ENCODE measurements around the gene NUDT9. TPM values are rescaled to one million over a fixed set of nuclear protein-coding genes. Genes with fewer than 3 reads are reported as not detected.

The NUDT9 gene
- total RNA-seq, 1 experiment from 2014 or later, result 11.3 TPM

GRCh38 chr4:87428979-87429378 is 6.6 kb downstream of the NUDT9 start:
- peaks cover 10% of the 10 kb centered on the region for H3K4me1 ChIP-seq (ENCODE audit: insufficient read depth, low read length, poor library complexity, severe bottlenecking)
- H3K27ac ChIP-seq (ENCODE audit: low read depth, low read length, poor library complexity, severe bottlenecking), result no peak overlapping the region
- peaks cover 2% of the 10 kb centered on the region for H3K27me3 ChIP-seq (replicated peaks; ENCODE audit: insufficient read depth, low read depth, low read length, poor library complexity)
- BruUV-seq (replicated peaks), result no TSS peak
- TF ChIP-seq EZH2 (IDR thresholded peaks at IDR 0.05; ENCODE audit: borderline replicate concordance, low read depth, low read length, poor library complexity, severe bottlenecking), result no peak
- TF ChIP-seq, protein P1, sequence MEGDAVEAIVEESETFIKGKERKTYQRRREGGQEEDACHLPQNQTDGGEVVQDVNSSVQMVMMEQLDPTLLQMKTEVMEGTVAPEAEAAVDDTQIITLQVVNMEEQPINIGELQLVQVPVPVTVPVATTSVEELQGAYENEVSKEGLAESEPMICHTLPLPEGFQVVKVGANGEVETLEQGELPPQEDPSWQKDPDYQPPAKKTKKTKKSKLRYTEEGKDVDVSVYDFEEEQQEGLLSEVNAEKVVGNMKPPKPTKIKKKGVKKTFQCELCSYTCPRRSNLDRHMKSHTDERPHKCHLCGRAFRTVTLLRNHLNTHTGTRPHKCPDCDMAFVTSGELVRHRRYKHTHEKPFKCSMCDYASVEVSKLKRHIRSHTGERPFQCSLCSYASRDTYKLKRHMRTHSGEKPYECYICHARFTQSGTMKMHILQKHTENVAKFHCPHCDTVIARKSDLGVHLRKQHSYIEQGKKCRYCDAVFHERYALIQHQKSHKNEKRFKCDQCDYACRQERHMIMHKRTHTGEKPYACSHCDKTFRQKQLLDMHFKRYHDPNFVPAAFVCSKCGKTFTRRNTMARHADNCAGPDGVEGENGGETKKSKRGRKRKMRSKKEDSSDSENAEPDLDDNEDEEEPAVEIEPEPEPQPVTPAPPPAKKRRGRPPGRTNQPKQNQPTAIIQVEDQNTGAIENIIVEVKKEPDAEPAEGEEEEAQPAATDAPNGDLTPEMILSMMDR (conservative IDR thresholded peaks at IDR 0.05; ENCODE audit: low read depth, low read length), result no peak
- ChIA-PET CTCF (no interaction called here), POLR2A (ENCODE audit: low non-redundant PET) (no interaction called here)
- H3K36me3 ChIP-seq (ENCODE audit: insufficient read depth, low read length, poor library complexity, severe bottlenecking), result no peaks in the 10 kb centered on the region
- intact Hi-C loops (cut with micrococcal nuclease; ENCODE audit: unreplicated experiment), result no loop called here
- no peak overlapping the region for H3K4me3 ChIP-seq (ENCODE audit: low read depth, low read length, poor library complexity, severe bottlenecking)
- no peak for DNase-seq (ENCODE audit: low spot score)
- H3K9me3 ChIP-seq (ENCODE audit: low read depth, low read length, poor library complexity, severe bottlenecking), result no peaks in the 10 kb centered on the region

DNA sequence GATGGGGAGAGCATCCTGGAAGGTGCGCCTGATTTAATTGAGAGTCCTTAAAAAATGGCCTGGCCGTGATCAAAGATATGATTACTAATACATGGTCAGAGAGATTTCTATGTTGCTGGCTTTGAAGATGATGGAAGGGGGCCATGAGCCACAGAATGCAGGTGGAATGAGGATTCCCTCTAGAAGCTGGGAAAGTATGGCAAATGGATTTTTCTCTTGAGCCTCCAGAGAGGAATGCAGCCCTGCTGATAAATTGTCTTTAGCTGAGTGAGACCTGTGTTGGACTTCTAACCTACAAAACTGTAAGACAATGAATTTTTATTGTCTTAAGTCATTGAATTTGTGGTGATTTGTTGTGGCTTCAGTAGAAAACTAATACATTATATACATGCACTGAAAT is 7.7 kb downstream of the NUDT9 start:
- H3K27ac ChIP-seq (ENCODE audit: low read depth, low read length, poor library complexity, severe bottlenecking), result no peak overlapping the region
- H3K4me1 ChIP-seq (ENCODE audit: insufficient read depth, low read length, poor library complexity, severe bottlenecking), result peaks cover 10% of the 10 kb centered on the region
- intact Hi-C loops (cut with micrococcal nuclease; ENCODE audit: unreplicated experiment), result no loop called here
- peaks cover 2% of the 10 kb centered on the region for H3K27me3 ChIP-seq (replicated peaks; ENCODE audit: insufficient read depth, low read depth, low read length, poor library complexity)
- BruUV-seq (replicated peaks), result no TSS peak
- TF ChIP-seq EZH2 (IDR thresholded peaks at IDR 0.05; ENCODE audit: borderline replicate concordance, low read depth, low read length, poor library complexity, severe bottlenecking), result no peak
- TF ChIP-seq, protein P1 (conservative IDR thresholded peaks at IDR 0.05; ENCODE audit: low read depth, low read length), result no peak
- CTCF ChIA-PET, result no interaction called here
- H3K9me3 ChIP-seq (ENCODE audit: low read depth, low read length, poor library complexity, severe bottlenecking), result no peaks in the 10 kb centered on the region
- DNase-seq (ENCODE audit: low spot score), result no peak
- POLR2A ChIA-PET (ENCODE audit: low non-redundant PET), result no interaction called here
- H3K4me3 ChIP-seq (ENCODE audit: low read depth, low read length, poor library complexity, severe bottlenecking), result no peak overlapping the region
- H3K36me3 ChIP-seq (ENCODE audit: insufficient read depth, low read length, poor library complexity, severe bottlenecking), result no peaks in the 10 kb centered on the region

- POLR2A ChIA-PET (ENCODE audit: low non-redundant PET), result no interaction called here
- TF ChIP-seq EZH2 (IDR thresholded peaks at IDR 0.05; ENCODE audit: borderline replicate concordance, low read depth, low read length, poor library complexity, severe bottlenecking), result no peak
- TF ChIP-seq, protein P1 (conservative IDR thresholded peaks at IDR 0.05; ENCODE audit: low read depth, low read length), result no peak
- Histone ChIP-seq H3K4me3 (ENCODE audit: low read depth, low read length, poor library complexity, severe bottlenecking) (no peak overlapping the region), H3K9me3 (ENCODE audit: low read depth, low read length, poor library complexity, severe bottlenecking) (no peaks in the 10 kb centered on the region), H3K27ac (ENCODE audit: low read depth, low read length, poor library complexity, severe bottlenecking) (no peak overlapping the region), H3K4me1 (ENCODE audit: insufficient read depth, low read length, poor library complexity, severe bottlenecking) (no peaks in the 10 kb centered on the region), H3K27me3 (replicated peaks; ENCODE audit: insufficient read depth, low read depth, low read length, poor library complexity) (peaks cover 2% of the 10 kb centered on the region), H3K36me3 (ENCODE audit: insufficient read depth, low read length, poor library complexity, severe bottlenecking) (no peaks in the 10 kb centered on the region)
- intact Hi-C loops (cut with micrococcal nuclease; ENCODE audit: unreplicated experiment), result no loop called here
- CTCF ChIA-PET, result no interaction called here
- no peak for DNase-seq (ENCODE audit: low spot score)
- no TSS peak for BruUV-seq (replicated peaks)
These were observed 11.0 kb downstream of the NUDT9 start for GRCh38 chr4:87433342-87433741.
